ENCODE data around the gene ITGA11.

Gene ITGA11

DNA sequence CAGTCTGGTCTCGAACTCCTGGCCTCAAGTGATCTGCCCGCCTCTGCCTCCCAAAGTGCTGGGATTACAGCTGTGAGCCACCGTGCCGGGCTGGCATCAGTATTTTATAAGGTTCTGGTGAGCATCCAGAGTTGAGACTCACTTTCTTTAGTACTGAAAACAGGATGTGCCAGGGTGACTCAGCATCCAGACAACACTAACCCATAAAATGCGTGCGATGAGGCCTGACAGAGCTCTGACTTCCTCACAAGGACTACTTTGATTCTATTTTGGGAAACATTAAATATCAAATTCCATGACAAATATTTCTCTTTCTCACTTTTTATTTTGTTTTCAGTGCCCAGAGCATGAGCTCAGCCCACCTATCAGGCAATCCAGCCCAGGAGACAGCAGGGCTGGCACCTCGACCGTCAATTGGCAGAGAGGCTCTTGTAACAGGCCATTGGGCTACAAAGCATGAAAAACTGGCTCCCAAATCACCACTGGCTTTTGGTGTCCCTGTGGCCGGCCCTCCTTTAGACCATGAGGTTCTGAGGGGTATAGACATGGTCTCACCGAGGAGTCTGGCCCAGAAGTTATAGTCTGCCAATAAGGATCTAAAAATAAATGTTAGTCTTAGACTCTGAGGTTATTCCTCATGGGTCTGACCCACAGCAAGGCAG is 79.4 kb downstream of the ITGA11 start:
- no peak for DNase-seq (ENCODE audit: low spot score)
- TF ChIP-seq, protein P1, sequence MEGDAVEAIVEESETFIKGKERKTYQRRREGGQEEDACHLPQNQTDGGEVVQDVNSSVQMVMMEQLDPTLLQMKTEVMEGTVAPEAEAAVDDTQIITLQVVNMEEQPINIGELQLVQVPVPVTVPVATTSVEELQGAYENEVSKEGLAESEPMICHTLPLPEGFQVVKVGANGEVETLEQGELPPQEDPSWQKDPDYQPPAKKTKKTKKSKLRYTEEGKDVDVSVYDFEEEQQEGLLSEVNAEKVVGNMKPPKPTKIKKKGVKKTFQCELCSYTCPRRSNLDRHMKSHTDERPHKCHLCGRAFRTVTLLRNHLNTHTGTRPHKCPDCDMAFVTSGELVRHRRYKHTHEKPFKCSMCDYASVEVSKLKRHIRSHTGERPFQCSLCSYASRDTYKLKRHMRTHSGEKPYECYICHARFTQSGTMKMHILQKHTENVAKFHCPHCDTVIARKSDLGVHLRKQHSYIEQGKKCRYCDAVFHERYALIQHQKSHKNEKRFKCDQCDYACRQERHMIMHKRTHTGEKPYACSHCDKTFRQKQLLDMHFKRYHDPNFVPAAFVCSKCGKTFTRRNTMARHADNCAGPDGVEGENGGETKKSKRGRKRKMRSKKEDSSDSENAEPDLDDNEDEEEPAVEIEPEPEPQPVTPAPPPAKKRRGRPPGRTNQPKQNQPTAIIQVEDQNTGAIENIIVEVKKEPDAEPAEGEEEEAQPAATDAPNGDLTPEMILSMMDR (IDR thresholded peaks at IDR 0.05; ENCODE audit: extremely low read depth, missing control alignments): no peak

DNA sequence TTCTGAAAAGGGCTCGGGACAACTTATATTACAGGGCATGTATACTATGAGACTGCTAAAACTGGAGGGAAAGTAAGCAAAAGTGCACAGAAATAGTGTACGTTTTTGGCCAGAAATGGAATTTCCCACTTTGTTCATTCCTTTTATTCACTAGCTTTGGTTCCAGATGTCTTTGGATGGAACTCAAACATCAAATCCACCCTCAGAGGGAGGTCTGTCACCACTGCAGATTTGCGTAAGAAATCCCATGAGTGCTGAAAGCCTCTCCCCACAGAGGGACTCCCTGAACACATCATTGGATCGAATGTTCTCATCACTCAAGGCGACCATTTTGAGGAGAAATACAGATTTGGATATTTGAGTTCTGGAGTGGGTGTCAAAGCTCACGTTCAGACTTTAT is 82.8 kb downstream of the ITGA11 start:
- TF ChIP-seq, protein P1 (IDR thresholded peaks at IDR 0.05; ENCODE audit: extremely low read depth, missing control alignments): no peak
- DNase-seq (ENCODE audit: low spot score): no peak

DNA sequence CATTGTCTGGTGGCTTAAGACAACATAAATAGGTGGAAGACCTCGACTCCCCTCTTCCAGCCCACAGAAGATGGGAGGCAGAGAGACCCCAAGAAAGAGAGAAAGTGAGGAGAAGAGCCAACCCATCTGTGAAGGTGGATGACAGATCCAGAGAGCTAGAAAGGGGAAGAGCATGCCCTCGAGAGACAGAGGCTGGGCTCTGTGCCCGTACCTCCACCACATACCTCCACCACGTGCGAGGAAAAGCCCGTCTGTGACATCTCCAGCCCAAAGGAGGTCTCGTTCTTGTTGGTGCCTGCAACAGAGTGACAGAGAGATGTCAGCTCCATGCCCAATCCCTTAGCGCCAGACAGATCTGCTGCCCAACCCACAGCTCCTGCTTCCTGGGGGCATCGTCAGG is 83.4 kb downstream of the ITGA11 start:
- TF ChIP-seq, protein P1 (IDR thresholded peaks at IDR 0.05; ENCODE audit: extremely low read depth, missing control alignments): no peak

DNA sequence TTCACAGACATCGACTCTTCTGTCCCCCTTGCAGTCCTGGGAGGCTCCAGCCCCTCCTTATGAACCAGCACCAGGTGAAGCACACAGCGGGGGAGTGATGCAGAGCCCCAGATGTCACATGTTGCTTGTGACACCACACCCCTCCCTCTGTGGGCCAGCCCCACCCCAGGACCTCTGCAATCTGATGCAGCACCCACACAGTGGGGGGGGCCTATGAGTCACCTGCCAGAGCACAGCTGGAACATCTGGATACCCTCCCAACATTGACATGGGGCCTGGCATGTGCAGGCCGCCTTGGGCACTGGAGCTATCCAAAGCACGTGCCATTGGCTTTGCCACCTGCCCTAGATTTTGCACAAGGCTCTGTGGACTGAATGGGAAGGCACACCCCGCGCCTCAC is 83.9 kb downstream of the ITGA11 start:
- no peak for DNase-seq (ENCODE audit: low spot score)
- TF ChIP-seq, protein P1 (IDR thresholded peaks at IDR 0.05; ENCODE audit: extremely low read depth, missing control alignments): no peak

More for the DNA sequence above, 83.4 kb downstream of the ITGA11 start:
- DNase-seq (ENCODE audit: low spot score): no peak

DNA sequence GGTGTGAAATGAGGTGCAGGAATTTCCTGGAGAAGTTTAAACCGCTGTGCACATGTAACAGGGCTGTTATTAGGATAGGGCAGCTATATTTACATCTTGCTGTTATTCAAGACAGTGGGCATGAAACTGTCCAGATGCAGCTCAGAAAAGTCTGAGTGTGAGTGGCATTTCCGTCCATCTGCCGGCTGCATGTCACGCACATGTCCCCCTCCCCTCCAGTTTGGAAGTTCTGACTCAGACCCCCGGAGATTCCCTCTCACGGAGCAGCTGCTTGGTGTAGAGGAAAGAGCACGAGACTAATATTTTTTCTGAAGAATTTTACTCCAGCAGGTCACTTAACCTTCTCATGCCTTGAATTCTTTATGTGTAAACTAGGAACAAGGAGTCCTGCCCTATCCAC is 84.6 kb downstream of the ITGA11 start:
- no peak for DNase-seq (ENCODE audit: low spot score)
- TF ChIP-seq, protein P1 (IDR thresholded peaks at IDR 0.05; ENCODE audit: extremely low read depth, missing control alignments): no peak

DNA sequence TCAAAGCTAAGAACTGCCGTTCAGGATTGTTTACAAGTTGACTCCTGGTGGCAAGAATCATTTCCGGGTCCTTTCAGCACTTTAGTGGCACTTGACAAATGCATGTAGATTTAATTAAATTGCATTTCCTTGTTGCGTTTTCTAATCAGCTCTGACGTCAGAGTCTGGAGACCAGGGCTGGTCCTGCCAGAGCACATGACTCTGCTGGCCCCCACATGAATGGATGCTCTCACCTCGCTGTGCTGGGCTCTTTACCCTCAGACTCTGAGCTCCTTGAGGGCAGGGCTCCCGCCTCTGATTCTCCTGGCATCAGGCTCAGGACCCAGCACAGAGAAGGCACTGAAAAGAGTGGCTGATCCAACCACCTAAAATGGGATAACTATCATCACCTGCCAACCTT is 85.0 kb downstream of the ITGA11 start:
- TF ChIP-seq, protein P1 (IDR thresholded peaks at IDR 0.05; ENCODE audit: extremely low read depth, missing control alignments): no peak
- no peak for DNase-seq (ENCODE audit: low spot score)

DNA sequence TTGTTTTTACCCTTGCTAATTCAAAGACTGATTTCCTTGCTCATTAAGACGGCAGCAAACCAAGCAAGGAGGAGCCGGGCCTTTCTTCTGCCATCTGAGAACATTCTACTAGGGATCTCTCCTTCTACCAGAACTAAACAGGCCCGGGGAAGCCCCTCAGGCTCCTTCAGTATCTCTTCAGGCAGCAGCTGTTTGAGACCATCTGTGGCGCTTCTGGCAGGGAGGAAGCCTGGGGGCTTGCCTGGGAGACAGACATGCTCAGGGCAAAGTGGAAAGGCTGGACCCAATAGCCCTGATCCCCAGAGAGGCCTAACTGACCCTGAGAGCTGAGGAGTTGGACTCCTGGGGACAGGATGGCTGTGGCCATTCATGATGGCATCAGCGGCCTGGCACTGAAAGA is 86.5 kb downstream of the ITGA11 start:
- no peak for DNase-seq (ENCODE audit: low spot score)
- TF ChIP-seq, protein P1 (IDR thresholded peaks at IDR 0.05; ENCODE audit: extremely low read depth, missing control alignments): no peak

Data from GM20000 (cell line).